COLO829 (cell line): ENCODE data around the gene BMERB1.

Experiments used
- DNase-seq: peaks from one replicate; pipeline ENCODE4 v3.0.0; 2012; ENCODE audit warnings: low spot score

BMERB1 gene

DNA sequence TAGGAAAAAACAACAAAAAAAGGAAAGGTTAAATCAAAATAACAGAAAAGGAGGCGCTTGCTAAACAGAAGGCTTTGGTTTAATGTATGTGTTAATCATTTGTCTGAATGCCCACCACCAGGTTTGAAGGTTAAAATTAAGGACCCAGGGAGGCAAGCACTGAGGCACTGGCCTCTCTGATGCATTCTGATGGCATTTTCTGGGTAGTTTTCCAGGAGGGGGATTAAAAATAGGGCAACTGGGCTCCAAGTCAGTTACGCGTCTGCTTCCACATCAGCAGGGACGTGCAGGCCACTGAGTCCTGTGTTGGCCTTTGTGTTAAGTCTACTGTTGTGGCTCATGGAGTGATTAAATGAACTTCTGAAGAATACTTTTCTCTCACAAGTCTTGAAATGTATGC is 181.6 kb downstream of the BMERB1 start:
- no peak for DNase-seq

DNA sequence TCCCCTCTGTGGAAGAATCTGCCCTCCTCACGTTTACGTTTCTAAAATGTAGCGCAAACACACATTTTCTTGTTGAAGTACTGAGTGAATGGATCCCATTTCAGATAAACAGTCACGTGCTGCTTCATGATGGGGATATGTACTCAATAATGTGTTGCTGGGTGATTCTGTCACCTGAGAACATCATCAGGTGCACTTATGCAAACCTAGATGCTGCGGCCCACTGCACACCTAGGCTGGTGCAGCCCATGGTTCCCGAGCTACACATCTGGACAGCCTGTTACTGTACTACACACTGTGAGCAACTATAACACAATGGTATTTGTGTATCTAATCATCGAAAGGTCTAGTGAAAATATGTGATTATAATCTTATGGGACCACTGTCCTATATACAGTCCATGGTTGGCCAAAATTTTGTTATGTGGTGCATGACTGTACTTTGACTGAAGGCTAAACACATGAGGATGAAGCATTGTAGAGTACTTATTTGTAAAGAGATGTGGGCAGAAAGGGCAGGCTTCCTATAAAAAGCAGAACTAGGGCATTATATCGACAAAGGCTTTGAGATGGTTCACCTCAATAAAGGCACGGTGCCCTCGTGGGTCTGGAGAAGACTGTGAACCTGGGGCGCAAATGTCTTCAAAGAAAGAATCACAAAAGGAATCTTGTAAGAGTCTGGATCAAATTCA is 182.2 kb downstream of the BMERB1 start:
- DNase-seq: no peak

DNA sequence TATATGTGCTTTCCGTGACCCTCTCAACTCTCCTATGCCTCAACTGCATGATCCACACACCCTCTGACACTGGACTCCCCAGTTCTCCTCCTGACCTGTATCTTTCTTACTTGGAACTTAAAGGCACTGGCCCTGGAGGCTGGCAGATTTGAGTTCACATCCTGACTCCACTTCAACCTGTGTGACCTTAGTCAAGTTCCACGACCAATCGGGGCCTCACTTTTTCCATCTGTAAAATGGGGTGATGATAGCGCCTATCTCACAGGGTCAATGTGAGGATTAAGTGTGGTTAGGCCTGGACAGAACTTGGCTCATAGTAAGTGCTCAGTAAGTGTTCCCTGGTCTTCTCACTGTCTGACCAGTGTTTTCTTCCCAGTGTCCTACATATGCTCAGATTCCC is 183.5 kb downstream of the BMERB1 start:
- DNase-seq: no peak

DNA sequence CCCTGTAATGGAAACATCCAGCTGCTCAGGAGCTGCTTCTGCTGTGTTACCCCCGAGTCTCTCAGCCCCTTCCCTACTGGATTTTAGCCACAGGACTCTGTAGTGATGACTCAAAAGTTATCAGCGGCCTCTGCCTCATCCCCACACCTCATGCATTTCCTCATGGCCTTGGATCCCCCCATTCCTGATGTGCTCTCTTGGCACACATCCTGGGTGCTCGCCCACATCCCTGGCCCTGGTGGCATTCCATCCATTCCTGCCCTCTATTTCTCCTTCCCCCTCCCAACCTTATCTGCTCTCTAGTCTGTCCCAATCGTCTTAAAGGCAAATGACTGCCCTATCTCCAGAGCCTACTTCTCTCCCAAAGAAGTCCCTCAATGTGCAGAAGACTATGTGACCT is 184.0 kb downstream of the BMERB1 start:
- DNase-seq: no peak

DNA sequence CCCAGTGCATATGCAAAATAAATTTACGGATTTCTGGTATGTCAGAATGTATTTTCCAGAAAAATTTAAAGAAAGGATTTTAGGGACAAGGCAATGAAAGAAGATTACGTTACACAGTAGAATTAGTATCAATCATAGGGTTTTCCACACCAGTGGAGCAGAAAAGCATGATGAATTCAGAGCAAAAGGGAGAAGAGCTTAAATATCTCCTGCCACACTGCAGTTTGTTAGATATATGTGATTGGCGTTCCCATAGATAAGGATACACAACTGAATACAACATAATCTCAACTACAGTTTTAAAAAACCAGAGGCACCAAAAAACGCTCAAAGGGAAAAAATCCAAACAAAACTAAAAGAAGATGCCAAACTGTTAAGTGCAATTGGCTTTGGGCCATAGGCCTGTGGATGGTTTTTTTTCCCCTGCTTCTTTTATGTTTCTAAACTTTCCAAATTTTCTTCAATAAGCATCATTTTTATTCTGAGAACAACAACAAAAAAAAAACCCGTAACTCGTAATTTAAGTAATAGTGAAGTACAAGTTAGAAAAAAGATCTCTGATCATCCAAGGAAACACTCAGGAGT is 186.3 kb downstream of the BMERB1 start:
- DNase-seq: no peak

DNA sequence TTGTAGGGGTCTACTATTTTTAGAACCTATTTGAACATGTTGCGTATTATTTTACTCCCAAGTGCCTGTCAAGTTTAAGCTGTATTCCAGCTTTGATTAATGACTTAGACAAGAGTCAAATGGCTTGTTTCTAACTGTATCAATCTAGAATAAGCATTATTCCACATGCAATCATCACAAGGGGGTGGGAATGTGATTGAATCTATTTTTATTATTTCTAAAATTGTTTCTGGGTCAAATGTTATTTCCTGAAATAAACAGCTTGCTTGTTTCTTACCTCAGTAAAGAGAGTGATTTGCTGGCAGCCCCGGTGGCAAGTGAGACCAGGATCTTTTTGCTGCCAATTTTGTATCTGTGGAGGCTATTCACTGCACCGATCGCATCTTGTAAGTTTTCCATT is 187.1 kb downstream of the BMERB1 start:
- no peak for DNase-seq

DNA sequence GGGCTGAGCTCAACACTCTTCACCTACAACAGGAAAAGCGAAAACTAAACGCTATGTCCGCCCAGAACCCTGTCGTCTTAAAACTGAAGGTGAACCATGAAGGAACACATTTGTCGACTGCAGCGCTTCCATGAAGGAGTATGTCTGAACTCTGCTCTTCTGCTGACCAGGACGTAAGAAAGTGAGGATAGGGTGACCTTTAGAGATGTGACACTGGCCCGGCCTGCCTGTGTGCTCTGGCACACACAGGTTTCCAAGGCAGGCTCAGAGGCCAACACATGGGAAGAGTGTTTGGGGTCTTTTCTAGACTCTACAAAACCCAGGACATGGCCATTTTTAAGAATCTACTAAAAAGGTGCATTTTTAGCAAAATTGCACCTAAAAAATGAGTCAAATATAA is 187.5 kb downstream of the BMERB1 start:
- no peak for DNase-seq

DNA sequence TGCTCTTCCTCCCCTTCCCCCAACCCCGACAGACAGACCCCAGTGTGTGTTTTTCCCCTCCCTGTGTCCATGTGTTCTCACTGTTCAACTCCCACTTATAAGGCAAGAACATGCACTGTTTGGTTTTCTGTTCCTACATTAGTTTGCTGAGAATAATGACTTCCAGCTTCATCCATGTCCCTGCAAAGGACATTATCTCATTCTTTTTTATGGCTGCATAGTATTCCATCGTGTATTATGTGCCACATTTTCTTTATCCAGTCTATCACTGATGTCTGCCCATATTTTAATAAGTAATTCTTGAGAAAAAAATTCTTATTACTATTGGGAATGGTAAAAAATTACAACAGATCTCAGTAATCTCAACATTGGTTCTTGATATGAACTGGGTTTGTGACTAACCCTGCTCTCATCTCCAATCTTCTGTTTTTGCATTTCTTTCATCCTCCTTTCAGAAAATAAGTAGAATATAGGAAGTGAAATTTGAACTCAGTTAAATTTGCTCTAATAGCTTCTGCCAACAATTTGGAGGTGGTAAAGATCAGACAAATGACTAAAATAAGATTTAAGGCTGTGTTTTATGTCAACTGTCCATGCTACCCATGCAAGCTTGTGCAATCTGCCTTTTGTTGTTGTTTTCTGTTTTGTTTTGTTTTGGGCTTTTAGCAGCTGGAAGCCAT is 197.5 kb downstream of the BMERB1 start:
- no peak for DNase-seq

DNA sequence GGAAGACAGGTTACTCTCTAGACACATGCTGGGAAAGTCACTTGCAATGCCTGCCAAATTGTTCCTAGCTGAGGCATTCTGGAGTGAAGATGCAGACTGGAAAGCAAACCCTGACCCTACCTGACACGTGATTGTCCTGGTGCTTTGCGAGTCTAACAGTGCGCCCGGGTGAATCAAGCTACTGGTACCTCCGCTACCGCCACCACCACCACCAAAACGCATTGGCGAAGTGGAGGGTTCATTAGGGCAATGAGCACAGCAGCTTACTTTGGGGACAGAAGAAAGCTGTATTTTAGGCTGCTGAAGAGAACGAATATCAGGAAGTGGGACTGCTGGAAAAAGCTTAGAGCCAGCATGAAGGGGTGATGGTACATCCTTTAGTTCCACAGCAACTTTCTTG is 201.5 kb downstream of the BMERB1 start:
- no peak for DNase-seq

DNA sequence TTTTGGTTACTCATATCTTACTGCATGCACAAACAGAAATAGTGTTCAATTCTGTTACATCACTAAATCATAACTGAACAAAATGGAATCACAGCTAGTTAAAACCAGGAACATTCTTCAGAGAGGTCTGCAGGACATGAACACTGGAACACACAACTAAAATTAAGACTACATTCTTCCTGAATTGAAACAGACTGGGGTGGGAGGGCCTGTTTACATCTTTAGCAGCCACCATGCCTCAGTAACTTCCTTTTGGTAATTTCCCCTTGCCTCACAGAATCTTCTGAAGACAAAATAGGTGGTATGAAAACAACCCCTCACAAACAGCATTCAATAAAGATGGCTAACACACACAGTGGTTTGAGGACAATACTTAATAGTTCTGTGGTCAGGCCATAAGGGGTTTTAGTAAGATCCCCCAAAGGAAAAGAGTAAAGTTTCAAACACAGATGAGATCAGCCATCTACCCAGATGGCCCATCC is 202.0 kb downstream of the BMERB1 start:
- no peak for DNase-seq
